ENCODE data around the gene ABL2.
"Not testable (repeated sequence)": the region's sequence is repeated elsewhere in the genome, so short reads cannot be mapped to it uniquely, and the experiment has no call there.

The ABL2 gene

DNA sequence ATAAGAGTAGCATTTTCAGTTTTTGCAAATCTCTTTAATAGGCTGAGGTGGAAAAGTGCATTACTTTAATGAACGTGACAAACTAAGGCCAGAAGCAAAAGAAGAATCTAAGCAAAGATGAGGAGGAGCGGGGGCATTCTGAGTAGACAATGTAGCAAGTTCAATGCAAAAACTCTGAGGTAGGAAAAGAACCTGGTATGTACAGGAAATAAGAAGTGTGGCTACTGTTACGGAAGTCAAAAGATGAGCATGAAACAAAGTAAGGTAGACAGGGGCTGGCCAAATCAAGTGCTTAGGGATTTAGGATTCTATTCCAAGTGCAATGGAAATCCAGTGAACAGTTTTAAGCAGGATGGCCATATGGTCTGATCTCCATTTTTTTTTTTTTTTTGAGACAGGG is 84.0 kb downstream of the ABL2 start:
- no peak for TF ChIP-seq POU2F2 (IDR thresholded peaks at IDR 0.05; ENCODE audit: low read depth, low read length)
- no peak for TF ChIP-seq POLR2A (IDR thresholded peaks at IDR 0.05; ENCODE audit: low read depth, low read length)
- no peak for TF ChIP-seq PAX5 (IDR thresholded peaks at IDR 0.05; ENCODE audit: insufficient read depth, low read length, severe bottlenecking)
- no peak for TF ChIP-seq SPI1 (IDR thresholded peaks at IDR 0.05; ENCODE audit: low read depth, low read length)
- no peak for TF ChIP-seq POLR2AphosphoS5 (IDR thresholded peaks at IDR 0.05; ENCODE audit: low read depth, low read length)
- no peak for TF ChIP-seq TAF1 (IDR thresholded peaks at IDR 0.05; ENCODE audit: low read depth, low read length)
- FAIRE-seq (no peak), DNase-seq (ENCODE audit: insufficient read length, low spot score) (no peak)

DNA sequence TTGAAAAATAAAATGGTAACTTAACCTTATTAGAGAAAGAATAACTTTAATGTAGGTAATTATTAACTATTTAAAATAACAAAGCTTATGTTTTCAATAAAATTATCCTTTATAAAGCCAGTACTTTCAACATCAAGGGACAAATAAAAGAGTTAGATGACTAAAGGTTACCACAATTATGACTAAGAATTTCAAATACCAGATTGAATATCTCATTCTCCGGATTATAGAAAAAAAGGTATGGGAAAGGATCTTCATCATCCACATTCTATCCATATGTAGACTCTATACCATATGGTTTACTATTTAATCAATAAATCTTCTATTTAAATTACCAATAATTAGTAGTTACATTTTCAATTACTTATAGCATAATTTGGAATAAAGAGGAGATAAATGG is 84.9 kb downstream of the ABL2 start:
- DNase-seq (ENCODE audit: insufficient read length, low spot score) (no peak), FAIRE-seq (no peak)
- TF ChIP-seq SPI1 (IDR thresholded peaks at IDR 0.05; ENCODE audit: low read depth, low read length) (no peak), TAF1 (IDR thresholded peaks at IDR 0.05; ENCODE audit: low read depth, low read length) (no peak), PAX5 (IDR thresholded peaks at IDR 0.05; ENCODE audit: insufficient read depth, low read length, severe bottlenecking) (no peak), POLR2A (IDR thresholded peaks at IDR 0.05; ENCODE audit: low read depth, low read length) (no peak), POU2F2 (IDR thresholded peaks at IDR 0.05; ENCODE audit: low read depth, low read length) (no peak), POLR2AphosphoS5 (IDR thresholded peaks at IDR 0.05; ENCODE audit: low read depth, low read length) (no peak)

DNA sequence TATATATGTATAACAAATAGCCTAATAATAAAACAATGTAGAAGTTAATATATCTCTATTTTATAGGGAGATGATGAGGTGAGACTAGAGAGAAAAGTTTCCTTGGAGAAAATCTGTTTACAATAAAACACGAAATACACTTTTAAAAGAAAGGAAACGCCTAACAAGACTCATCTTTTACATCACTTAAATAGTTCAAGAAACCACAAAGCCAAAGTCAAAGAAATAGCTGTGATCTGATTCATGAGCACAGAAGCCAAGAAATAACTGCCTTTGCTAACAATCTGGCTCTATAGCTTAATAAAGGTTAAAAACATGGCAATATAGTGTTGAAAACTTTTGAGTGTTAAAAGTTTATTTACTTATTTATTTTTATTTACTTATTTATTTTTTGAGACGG is 86.2 kb downstream of the ABL2 start:
- TF ChIP-seq POU2F2 (IDR thresholded peaks at IDR 0.05; ENCODE audit: low read depth, low read length) (no peak), TAF1 (IDR thresholded peaks at IDR 0.05; ENCODE audit: low read depth, low read length) (no peak), POLR2A (IDR thresholded peaks at IDR 0.05; ENCODE audit: low read depth, low read length) (no peak), POLR2AphosphoS5 (IDR thresholded peaks at IDR 0.05; ENCODE audit: low read depth, low read length) (no peak), PAX5 (IDR thresholded peaks at IDR 0.05; ENCODE audit: insufficient read depth, low read length, severe bottlenecking) (no peak), SPI1 (IDR thresholded peaks at IDR 0.05; ENCODE audit: low read depth, low read length) (no peak)
- FAIRE-seq (no peak), DNase-seq (ENCODE audit: insufficient read length, low spot score) (no peak)

DNA sequence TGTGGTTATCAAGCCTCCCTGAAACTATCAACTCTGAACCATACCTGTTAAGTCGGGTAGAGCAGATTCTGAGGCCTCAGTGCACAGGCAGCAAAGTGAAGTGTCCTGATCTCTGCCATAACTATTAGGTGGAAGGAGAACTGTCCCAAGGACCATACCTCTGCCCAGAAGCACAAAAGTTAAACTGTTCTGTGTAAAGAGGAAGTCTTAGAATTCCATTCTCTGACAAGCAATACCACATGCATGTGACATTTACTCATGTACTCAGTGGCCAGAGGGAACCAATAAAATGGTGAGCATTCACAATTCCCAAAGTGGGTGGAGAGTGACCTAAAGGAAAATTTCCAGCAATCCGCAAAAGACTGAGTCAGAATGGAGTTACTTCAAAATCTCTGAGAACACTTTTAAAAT is 86.6 kb downstream of the ABL2 start:
- TF ChIP-seq TAF1 (IDR thresholded peaks at IDR 0.05; ENCODE audit: low read depth, low read length) (no peak), SPI1 (IDR thresholded peaks at IDR 0.05; ENCODE audit: low read depth, low read length) (peak; percentile 75), PAX5 (IDR thresholded peaks at IDR 0.05; ENCODE audit: insufficient read depth, low read length, severe bottlenecking) (no peak), POLR2A (IDR thresholded peaks at IDR 0.05; ENCODE audit: low read depth, low read length) (no peak), POLR2AphosphoS5 (IDR thresholded peaks at IDR 0.05; ENCODE audit: low read depth, low read length) (no peak), POU2F2 (IDR thresholded peaks at IDR 0.05; ENCODE audit: low read depth, low read length) (no peak)
- no peak for DNase-seq (ENCODE audit: insufficient read length, low spot score)
- no peak for FAIRE-seq

DNA sequence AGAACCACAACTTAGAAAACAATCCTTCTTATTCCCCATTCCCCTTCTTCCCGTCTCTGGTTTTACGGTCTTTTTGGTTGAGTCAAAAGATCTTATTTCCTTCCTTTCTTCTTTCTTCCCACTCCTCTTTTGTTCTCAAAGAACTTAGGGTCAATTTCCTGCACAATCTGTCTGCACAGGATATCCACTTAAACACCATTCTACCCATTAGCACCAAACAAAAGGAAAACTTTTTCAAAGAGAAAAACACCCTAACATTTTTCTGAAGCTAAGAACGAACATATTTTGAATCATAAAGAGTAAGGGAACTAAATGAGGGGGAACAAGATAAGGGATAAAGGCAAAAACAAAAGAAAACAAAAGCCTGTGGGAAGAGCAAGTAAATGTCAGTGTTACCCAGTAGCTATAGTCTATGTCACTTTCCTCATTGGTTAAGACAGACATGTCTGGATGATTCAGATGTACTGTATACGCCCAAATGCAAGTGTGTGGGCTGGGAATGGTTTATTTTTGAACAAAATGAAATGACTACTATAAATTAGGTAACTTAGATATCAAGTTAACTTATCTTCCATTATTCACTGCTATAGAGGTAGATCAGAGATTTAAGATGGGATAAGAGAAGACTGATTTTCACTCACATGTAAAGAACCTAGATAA is 87.8 kb downstream of the ABL2 start:
- DNase-seq (ENCODE audit: insufficient read length, low spot score) (no peak), FAIRE-seq (no peak)
- TF ChIP-seq POU2F2 (IDR thresholded peaks at IDR 0.05; ENCODE audit: low read depth, low read length), result no peak
- TF ChIP-seq POLR2AphosphoS5 (IDR thresholded peaks at IDR 0.05; ENCODE audit: low read depth, low read length), result no peak

DNA sequence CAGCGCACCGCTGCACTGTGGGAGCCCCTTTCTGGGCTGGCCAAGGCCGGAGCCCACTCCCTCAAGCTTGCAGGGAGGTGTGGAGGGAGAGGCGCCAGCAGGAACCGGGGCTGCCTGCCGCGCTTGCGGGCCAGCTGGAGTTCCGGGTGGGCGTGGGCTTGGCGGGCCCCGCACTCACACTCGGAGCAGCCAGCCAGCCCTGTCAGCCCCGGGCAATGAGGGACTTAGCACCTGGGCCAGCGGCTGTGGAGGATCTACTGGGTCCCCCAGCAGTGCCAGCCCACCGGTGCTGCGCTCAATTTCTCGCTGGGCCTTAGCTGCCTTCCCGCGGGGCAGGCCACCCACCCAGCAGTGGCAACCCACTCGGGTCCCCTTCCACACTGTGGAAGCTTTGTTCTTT is 90.7 kb downstream of the ABL2 start:
- not testable (repeated sequence) for DNase-seq (ENCODE audit: insufficient read length, low spot score); FAIRE-seq

DNA sequence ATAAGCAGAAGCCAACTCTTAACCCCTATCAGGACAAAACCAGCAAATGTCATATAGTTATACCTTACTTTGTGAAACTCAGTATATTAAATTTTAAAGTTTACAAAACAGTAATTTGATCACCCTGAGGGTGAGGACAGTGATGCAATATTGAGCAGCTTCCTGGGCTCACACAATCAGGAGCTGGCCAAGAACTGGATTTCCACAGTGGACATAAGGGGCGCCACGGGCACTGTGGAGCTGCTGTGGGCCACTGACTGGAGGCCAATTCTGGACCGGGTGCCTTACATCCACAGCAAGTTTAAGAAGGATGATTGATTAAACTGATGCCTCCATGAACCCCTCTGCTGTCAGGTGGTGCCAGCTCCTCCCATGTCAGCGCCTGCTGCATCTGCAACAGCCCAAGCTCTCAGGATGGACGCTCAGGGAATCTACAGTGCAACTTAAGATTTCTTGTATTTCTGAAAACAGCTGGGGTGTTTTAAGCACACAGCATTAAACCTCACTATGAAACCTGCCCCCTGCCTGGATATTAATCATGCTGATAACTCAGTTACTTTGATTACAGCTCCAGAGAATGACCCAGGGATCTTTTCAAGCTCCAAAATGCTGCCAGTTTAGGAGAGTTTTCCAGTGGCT is 91.7 kb downstream of the ABL2 start:
- TF ChIP-seq POLR2AphosphoS5 (IDR thresholded peaks at IDR 0.05; ENCODE audit: low read depth, low read length), result no peak
- TF ChIP-seq PAX5 (IDR thresholded peaks at IDR 0.05; ENCODE audit: insufficient read depth, low read length, severe bottlenecking), result no peak
- no peak for TF ChIP-seq TAF1 (IDR thresholded peaks at IDR 0.05; ENCODE audit: low read depth, low read length)
- FAIRE-seq (no peak), DNase-seq (ENCODE audit: insufficient read length, low spot score) (no peak)

DNA sequence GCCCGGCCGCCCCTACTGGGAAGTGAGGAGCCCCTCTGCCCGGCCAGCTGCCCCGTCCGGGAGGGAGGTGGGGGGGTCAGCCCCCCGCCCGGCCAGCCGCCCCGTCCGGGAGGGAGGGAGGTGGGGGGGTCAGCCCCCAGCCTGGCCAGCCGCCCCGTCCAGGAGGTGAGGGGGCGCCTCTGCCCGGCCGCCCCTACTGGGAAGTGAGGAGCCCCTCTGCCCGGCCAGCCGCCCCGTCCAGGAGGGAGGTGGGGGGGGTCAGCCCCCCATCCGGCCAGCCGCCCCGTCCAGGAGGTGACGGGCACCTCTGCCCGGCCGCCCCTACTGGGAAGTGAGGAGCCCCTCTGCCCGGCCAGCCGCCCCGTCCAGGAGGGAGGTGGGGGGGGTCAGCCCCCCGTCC is 93.8 kb downstream of the ABL2 start:
- FAIRE-seq; DNase-seq (ENCODE audit: insufficient read length, low spot score): not testable (repeated sequence)

DNA sequence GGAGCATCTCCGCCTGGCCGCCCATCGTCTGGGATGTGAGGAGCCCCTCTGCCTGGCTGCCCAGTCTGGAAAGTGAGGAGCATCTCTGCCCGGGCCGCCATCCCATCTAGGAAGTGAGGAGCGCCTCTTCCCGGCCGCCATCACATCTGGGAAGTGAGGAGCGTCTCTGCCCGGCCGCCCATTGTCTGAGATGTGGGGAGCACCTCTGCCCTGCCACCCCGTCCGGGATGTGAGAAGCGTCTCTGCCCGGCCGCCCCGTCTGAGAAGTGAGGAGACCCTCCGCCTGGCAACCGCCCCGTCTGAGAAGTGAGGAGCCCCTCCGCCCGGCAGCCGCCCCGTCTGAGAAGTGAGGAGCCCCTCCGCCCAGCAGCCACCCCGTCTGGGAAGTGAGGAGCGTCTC is 94.3 kb downstream of the ABL2 start:
- DNase-seq (ENCODE audit: insufficient read length, low spot score); FAIRE-seq: not testable (repeated sequence)

DNA sequence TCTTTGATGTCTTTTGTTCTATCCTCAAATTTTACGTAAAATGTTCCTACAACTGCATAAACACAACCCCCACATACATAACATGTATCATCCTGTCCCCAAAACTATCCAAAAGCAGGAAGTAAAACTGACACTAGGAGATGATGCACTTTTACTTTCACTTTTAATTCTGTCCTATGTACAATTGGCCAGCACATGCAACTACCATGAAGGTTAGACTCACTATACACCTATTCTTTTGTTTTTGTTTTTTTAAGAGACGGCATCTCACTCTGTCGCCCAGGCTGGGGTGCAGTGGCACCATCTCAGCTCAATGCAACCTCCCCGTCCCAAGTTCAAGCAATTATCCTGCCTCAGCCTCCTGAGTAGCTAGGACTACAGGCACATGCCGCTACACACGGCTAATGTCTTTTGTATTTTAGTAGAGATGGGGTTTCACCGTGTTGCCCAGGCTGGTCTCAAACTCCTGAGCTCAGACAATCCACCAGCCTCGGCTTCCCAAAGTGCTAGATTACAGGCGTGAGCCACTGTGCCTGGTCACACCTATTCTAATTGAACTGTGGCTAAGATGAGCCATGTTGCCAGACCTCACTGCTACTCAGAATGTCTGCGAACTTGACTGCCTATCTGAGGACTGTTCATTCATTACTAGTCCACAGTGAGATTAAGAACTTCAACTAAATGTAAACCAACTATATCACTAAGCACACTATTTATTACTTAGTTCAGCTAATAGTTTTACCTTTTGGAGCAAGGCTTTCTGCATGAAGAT is 99.6 kb downstream of the ABL2 start:
- FAIRE-seq, result peak; percentile 92
- TF ChIP-seq TAF1 (IDR thresholded peaks at IDR 0.05; ENCODE audit: low read depth, low read length), result no peak
- TF ChIP-seq SPI1 (IDR thresholded peaks at IDR 0.05; ENCODE audit: low read depth, low read length), result no peak
- TF ChIP-seq POLR2A (IDR thresholded peaks at IDR 0.05; ENCODE audit: low read depth, low read length), result no peak
- peak; percentile 26 for DNase-seq (ENCODE audit: insufficient read length, low spot score)

DNA sequence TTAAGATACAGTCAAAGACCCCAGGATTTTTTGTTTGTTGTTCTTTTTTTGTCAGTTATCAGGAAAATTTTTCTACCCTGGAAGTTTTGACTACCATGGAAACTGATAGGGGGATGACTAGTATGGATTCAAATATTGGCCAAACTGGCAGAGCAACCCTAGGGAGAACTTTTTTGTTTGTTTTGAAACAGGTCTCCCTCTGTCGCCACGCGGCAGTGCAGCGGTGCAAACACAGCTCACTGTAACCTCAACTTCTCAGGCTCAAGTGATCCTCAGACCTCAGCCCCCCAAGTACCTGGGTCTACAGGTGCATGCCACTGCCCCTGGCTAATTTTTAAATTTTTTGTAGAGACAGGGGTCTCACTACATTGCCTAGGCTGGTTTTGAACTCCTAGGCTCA is 101.0 kb downstream of the ABL2 start:
- TF ChIP-seq POU2F2 (IDR thresholded peaks at IDR 0.05; ENCODE audit: low read depth, low read length) (no peak), TAF1 (IDR thresholded peaks at IDR 0.05; ENCODE audit: low read depth, low read length) (no peak), POLR2A (IDR thresholded peaks at IDR 0.05; ENCODE audit: low read depth, low read length) (no peak), PAX5 (IDR thresholded peaks at IDR 0.05; ENCODE audit: insufficient read depth, low read length, severe bottlenecking) (no peak), SPI1 (IDR thresholded peaks at IDR 0.05; ENCODE audit: low read depth, low read length) (no peak), POLR2AphosphoS5 (IDR thresholded peaks at IDR 0.05; ENCODE audit: low read depth, low read length) (no peak)
- DNase-seq (ENCODE audit: insufficient read length, low spot score) (no peak), FAIRE-seq (no peak)

Data from GM12891 (cell line).